Epithelial cell of proximal tubule (primary cell): ENCODE data around the gene MKNK1. TPM values are rescaled to one million over a fixed set of nuclear protein-coding genes. Genes with fewer than 3 reads are reported as not detected.

Experiments
- DNase-seq: peaks from one replicate; pipeline ENCODE4 v3.0.0-alpha.2; 2011; ENCODE audit warnings: low read depth
- H3K4me3 ChIP-seq: 2 replicates; pipeline ENCODE4 v1.5.1; 2011; ENCODE audit warnings: low read depth, mild to moderate bottlenecking, low read length
- total RNA-seq: library from RNA; depleted of rRNA; stranded (reverse); fragments of >200 nt; gene quantifications from 2 replicates; pipeline ENCODE4 v1.2.3, GENCODE V29; 2015
- TF ChIP-seq, protein P1 (sequence below): conservative IDR thresholded peaks from 2 replicates; pipeline ENCODE4 v1.5.1; 2012; ENCODE audit warnings: low read depth, mild to moderate bottlenecking, low read length

The MKNK1 gene
- total RNA-seq, 1 donor from 2014 or later = 19.2 TPM

DNA sequence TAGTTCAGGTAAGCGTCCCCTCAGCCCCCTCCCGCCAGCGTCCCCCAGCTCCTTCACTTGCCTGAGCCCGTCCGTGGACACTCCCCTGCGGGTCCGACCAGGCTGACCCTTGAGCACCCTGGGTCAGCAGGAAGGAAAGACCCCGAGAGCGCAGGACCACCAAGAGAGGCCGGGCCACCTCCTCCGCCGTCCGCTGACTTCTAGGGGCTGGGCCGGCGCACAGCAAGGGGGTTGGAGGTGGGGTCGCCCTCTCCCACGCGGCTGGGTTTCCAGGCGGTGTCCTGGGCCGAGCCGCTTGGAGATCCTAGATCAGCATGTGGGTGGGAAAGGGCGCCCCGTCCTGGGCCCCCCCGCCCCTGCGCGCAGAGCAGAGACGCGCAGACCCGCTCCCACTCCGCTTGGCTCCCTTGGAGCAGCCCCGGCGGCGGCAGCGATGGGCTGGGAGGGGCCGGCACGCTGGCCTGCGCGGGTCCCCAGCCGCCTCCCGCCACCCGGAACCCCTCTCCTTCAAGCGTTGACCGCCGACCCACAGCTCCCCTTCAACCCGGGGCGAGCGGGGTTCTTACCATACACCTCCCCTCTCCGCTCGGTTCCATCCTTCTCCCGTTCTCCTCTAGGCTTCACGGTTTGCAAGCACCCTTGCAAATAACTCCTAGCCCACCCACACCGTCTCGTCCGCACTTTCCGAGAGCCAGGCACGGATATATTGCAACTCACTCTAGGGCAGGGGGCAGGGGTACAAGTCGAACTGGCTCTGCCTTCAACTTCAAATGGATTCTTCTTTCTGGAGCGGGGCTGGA lies 60.1 kb downstream of the MKNK1 start:
- TF ChIP-seq, protein P1, sequence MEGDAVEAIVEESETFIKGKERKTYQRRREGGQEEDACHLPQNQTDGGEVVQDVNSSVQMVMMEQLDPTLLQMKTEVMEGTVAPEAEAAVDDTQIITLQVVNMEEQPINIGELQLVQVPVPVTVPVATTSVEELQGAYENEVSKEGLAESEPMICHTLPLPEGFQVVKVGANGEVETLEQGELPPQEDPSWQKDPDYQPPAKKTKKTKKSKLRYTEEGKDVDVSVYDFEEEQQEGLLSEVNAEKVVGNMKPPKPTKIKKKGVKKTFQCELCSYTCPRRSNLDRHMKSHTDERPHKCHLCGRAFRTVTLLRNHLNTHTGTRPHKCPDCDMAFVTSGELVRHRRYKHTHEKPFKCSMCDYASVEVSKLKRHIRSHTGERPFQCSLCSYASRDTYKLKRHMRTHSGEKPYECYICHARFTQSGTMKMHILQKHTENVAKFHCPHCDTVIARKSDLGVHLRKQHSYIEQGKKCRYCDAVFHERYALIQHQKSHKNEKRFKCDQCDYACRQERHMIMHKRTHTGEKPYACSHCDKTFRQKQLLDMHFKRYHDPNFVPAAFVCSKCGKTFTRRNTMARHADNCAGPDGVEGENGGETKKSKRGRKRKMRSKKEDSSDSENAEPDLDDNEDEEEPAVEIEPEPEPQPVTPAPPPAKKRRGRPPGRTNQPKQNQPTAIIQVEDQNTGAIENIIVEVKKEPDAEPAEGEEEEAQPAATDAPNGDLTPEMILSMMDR = no peak
- H3K4me3 ChIP-seq = no peak overlapping the region
- no peak for DNase-seq

DNA sequence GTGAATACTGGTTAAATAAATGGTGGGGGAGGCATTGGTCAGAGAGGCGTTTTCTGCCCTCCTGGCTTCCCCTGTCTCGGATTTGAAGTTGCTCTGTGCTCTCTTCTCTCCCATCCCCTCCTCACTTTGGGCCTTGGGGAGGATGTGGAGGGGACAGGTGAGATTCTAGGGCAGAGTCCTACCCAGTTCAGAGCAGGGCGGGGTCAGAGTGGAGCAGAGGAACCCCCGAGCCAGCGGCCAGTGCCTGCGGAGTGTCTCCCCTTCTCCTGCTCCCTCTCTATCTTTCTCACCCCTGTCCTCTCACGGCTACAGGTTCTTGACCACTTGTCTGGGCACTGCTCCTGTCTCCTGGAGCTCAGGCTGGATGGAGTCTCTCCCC lies 60.7 kb downstream of the MKNK1 start:
- H3K4me3 ChIP-seq = no peak overlapping the region
- TF ChIP-seq, protein P1 = no peak
- no peak for DNase-seq

- TF ChIP-seq, protein P1 = no peak
- no peak overlapping the region for H3K4me3 ChIP-seq
- DNase-seq = no peak
Measured at GRCh38 chr1:46539972-46540371, 64.1 kb downstream of the MKNK1 start.

GRCh38 chr1:46538147-46538546 lies 65.9 kb downstream of the MKNK1 start:
- TF ChIP-seq, protein P1 = no peak
- H3K4me3 ChIP-seq = no peak overlapping the region

DNA sequence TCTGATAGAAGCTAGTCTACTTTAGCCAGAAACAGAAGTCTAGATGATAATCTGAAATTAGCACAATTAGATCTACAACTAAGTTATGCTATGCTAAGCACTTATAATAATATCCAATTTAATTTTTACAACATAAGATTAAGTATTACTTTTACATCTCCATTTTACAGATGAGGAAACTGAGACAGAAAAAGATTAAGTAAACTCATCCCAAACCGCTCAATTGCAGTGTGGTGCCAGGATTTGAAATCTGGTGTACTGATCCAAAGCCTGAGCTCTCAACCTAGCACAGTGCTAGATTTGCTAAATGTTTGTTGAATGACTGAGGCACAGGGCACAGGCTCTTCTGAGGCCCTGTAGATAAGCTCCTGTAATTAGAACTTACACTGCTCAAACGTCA lies 66.4 kb downstream of the MKNK1 start:
- TF ChIP-seq, protein P1 = no peak
- DNase-seq = no peak

More at GRCh38 chr1:46538147-46538546, 65.9 kb downstream of the MKNK1 start:
- DNase-seq = no peak

DNA sequence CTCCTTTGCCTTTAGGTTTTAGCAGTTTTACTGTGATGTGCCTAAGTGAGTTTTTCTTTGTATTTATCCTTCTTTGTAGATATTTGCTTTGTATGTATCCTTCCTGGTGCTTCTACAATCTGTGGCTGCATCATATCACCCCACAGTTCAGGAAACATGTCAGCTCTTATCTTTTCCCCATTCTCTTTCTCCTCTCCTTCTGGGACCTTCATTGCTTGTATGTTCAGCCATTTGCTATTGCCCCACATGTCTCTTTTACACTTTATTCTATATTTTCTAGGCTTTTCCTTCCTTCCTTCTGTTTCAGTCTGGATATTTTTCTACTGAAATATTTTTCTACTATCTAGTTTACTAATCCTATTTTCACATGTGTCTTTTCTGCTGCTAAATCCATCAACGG lies 67.5 kb downstream of the MKNK1 start:
- no peak for DNase-seq
- H3K4me3 ChIP-seq = no peak overlapping the region
- TF ChIP-seq, protein P1 = no peak

More for the DNA sequence above, 66.4 kb downstream of the MKNK1 start:
- no peak overlapping the region for H3K4me3 ChIP-seq

GRCh38 chr1:46535063-46535462 lies 69.0 kb downstream of the MKNK1 start:
- TF ChIP-seq, protein P1 = peak; percentile 77
- DNase-seq = no peak

More at GRCh38 chr1:46535063-46535462, 69.0 kb downstream of the MKNK1 start:
- no peak overlapping the region for H3K4me3 ChIP-seq
